Testis (tissue), 2 donors: ENCODE data around the gene NTN4.

Experiments
- CTCF ChIP-seq, 3 experiments: fragments of 450-650 bp in 2 of 3; fragments of 200-600 bp in 1 of 3; sonication (generic) in 1 of 3; IDR thresholded peaks; one replicate each; pipeline ENCODE4 v1.5.1; 2016 to 2019; ENCODE audit warnings: antibody characterized with exemption in 3 of 3, mild to moderate bottlenecking in 2 of 3, moderate library complexity in 1 of 3
- POLR2A ChIP-seq: fragments of 450-650 bp; IDR thresholded peaks from one replicate; pipeline ENCODE4 v1.6.1; 2017; ENCODE audit warnings: antibody characterized with exemption, mild to moderate bottlenecking, moderate library complexity

DNA sequence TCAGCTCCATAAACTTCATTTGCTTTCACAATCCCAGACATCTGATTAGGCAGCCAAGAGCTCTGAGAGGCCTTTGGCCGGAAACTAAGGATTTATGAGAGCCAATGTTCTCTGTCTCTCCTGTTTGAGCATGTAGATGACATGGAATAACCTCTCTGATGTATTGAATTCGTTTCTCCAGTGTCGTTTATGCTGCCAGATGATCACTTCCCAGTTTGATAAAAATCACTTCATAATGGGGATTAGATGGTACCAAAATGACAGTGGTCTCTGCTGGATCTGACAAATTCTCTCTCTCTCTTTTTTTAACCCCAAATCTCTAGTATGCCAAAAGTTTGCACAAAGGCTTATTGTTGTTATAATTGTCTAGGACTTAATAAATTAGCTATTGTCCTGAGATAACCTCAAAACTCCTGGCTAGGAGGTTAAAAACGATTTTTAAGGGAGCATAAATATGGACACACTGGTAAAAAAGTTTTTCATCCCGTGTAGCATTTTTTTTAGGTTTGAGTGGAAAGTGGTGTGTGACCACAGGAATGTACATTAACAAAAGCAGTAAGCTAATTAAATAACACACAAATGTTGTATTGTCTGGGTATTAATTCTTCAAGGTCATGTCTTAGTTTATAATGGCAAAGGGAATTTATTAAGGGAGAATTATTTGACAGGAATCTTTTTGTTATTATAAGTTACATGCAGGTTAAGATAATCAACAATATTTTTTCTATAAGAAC is 156.7 kb downstream of the NTN4 start:
- no peak for TF ChIP-seq CTCF (IDR thresholded peaks at IDR 0.05)
- TF ChIP-seq POLR2A: no peak
